ENCODE results near the gene ADAMTS6. TPM values are rescaled to one million over a fixed set of nuclear protein-coding genes. Genes with fewer than 3 reads are reported as not detected.

Gene ADAMTS6
- polyA plus RNA-seq, 2 of the 4 experiments (the other 2 are of a cell fraction), result 0.22 to 0.66 TPM

- no peak overlapping the region for H3K27ac ChIP-seq
- WGBS (ENCODE audit: missing lambda C conversion rate), result 65% methylated on average over 2 of the region's 2 CpGs
- no peak overlapping the region for H3K4me3 ChIP-seq
- no peak for FAIRE-seq
- no peaks in the 10 kb centered on the region for H3K9me3 ChIP-seq
- DNase-seq (ENCODE audit: low read depth in 1 of 2, low spot score in 1 of 2), result no peak
- H3K4me2 ChIP-seq, result no peak overlapping the region
- no peak for ATAC-seq
- TF ChIP-seq MYC (IDR thresholded peaks at IDR 0.05; ENCODE audit: borderline replicate concordance, low read length) (no peak), GATA3 (IDR thresholded peaks at IDR 0.05; ENCODE audit: borderline replicate concordance) (no peak), NPAS2 (CRISPR knock-in tag; IDR thresholded peaks at IDR 0.05; ENCODE audit: borderline replicate concordance) (no peak), ZSCAN20 (CRISPR knock-in tag; IDR thresholded peaks at IDR 0.05) (no peak)
- TF ChIP-seq, protein P1, sequence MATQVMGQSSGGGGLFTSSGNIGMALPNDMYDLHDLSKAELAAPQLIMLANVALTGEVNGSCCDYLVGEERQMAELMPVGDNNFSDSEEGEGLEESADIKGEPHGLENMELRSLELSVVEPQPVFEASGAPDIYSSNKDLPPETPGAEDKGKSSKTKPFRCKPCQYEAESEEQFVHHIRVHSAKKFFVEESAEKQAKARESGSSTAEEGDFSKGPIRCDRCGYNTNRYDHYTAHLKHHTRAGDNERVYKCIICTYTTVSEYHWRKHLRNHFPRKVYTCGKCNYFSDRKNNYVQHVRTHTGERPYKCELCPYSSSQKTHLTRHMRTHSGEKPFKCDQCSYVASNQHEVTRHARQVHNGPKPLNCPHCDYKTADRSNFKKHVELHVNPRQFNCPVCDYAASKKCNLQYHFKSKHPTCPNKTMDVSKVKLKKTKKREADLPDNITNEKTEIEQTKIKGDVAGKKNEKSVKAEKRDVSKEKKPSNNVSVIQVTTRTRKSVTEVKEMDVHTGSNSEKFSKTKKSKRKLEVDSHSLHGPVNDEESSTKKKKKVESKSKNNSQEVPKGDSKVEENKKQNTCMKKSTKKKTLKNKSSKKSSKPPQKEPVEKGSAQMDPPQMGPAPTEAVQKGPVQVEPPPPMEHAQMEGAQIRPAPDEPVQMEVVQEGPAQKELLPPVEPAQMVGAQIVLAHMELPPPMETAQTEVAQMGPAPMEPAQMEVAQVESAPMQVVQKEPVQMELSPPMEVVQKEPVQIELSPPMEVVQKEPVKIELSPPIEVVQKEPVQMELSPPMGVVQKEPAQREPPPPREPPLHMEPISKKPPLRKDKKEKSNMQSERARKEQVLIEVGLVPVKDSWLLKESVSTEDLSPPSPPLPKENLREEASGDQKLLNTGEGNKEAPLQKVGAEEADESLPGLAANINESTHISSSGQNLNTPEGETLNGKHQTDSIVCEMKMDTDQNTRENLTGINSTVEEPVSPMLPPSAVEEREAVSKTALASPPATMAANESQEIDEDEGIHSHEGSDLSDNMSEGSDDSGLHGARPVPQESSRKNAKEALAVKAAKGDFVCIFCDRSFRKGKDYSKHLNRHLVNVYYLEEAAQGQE (IDR thresholded peaks at IDR 0.05), result no peak
- ChIA-PET POLR2A (no interaction called here), CTCF (interaction anchor here (1.0 kb wide), 1 partner anchor 16 kb away, joined by 3 read pairs; no protein-coding TSS in a partner anchor)
- 0 out of 3 replicates have a peak, but pooled peaks cover 3% of the 10 kb centered on the region for H3K4me1 ChIP-seq
Measured at GRCh38 chr5:65133477-65134110, 348.1 kb downstream of the ADAMTS6 start.

DNA sequence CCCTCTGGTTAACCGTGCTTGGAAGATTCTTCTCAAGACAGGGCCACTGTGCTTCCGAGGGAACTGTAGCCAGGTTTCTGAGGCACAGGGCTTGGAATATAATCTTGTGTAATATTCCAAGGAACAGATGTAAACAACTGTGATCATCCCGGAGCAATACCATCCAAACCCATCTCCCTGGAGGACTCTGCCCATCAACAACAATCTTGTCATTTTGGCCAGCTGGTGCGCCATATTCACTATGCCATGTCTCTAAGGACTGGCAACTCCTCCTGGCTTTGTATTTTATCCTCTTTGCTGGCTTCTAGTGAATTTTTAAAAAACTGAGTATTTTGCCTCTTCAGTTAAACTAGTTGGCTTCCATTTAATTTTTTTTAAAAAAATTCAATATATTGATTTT, 349.3 kb downstream of the ADAMTS6 start:
- FAIRE-seq, result no peak
- Histone ChIP-seq H3K4me2 (no peak overlapping the region), H3K4me1 (no peaks in the 10 kb centered on the region), H3K27ac (no peak overlapping the region), H3K4me3 (no peak overlapping the region), H3K9me3 (no peaks in the 10 kb centered on the region)
- WGBS (ENCODE audit: missing lambda C conversion rate), result 76% methylated on average over 4 of the region's 4 CpGs
- POLR2A ChIA-PET, result no interaction called here
- ATAC-seq, result no peak
- CTCF ChIA-PET, result no interaction called here
- DNase-seq (ENCODE audit: low read depth in 1 of 2, low spot score in 1 of 2), result no peak
- TF ChIP-seq KDM1A (IDR thresholded peaks at IDR 0.05; ENCODE audit: low read depth) (no peak), ZFP36 (IDR thresholded peaks at IDR 0.05; ENCODE audit: borderline replicate concordance, partially characterized antibody) (no peak)

GRCh38 chr5:65128226-65128625, 353.5 kb downstream of the ADAMTS6 start:
- no peak overlapping the region for H3K4me2 ChIP-seq
- H3K4me3 ChIP-seq, result no peak overlapping the region
- H3K9me3 ChIP-seq, result no peaks in the 10 kb centered on the region
- WGBS (ENCODE audit: missing lambda C conversion rate), result 72% methylated on average over 5 of the region's 6 CpGs
- H3K4me1 ChIP-seq, result no peaks in the 10 kb centered on the region
- H3K27ac ChIP-seq, result no peak overlapping the region
- ChIA-PET CTCF (interaction anchor here (1.1 kb wide), 1 partner anchor 9 kb away, joined by 4 read pairs; no protein-coding TSS in a partner anchor), POLR2A (no interaction called here)
- no peak for ATAC-seq
- DNase-seq (ENCODE audit: low read depth in 1 of 2, low spot score in 1 of 2), result no peak
- TF ChIP-seq FOSB (CRISPR knock-in tag; IDR thresholded peaks at IDR 0.05) (no peak), RFX5 (IDR thresholded peaks at IDR 0.05) (no peak), ZC3H11A (IDR thresholded peaks at IDR 0.05) (no peak), HOXB5 (CRISPR knock-in tag; IDR thresholded peaks at IDR 0.05) (no peak), EHMT2 (IDR thresholded peaks at IDR 0.05; ENCODE audit: low read depth) (no peak), KDM1A (IDR thresholded peaks at IDR 0.05; ENCODE audit: low read depth) (no peak), ESRRA (IDR thresholded peaks at IDR 0.05; ENCODE audit: borderline replicate concordance, low read length) (no peak), MAZ (IDR thresholded peaks at IDR 0.05; ENCODE audit: borderline replicate concordance, low read depth, low read length) (no peak), USF2 (IDR thresholded peaks at IDR 0.05) (no peak), JUN (IDR thresholded peaks at IDR 0.05) (no peak)
- TF ChIP-seq, protein P2, sequence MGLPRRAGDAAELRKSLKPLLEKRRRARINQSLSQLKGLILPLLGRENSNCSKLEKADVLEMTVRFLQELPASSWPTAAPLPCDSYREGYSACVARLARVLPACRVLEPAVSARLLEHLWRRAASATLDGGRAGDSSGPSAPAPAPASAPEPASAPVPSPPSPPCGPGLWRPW (IDR thresholded peaks at IDR 0.05), result no peak
- TF ChIP-seq, protein P3, sequence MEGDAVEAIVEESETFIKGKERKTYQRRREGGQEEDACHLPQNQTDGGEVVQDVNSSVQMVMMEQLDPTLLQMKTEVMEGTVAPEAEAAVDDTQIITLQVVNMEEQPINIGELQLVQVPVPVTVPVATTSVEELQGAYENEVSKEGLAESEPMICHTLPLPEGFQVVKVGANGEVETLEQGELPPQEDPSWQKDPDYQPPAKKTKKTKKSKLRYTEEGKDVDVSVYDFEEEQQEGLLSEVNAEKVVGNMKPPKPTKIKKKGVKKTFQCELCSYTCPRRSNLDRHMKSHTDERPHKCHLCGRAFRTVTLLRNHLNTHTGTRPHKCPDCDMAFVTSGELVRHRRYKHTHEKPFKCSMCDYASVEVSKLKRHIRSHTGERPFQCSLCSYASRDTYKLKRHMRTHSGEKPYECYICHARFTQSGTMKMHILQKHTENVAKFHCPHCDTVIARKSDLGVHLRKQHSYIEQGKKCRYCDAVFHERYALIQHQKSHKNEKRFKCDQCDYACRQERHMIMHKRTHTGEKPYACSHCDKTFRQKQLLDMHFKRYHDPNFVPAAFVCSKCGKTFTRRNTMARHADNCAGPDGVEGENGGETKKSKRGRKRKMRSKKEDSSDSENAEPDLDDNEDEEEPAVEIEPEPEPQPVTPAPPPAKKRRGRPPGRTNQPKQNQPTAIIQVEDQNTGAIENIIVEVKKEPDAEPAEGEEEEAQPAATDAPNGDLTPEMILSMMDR (IDR thresholded peaks at IDR 0.05), result no peak
- FAIRE-seq, result no peak
